OCI-LY3 (cell line): ENCODE results near the gene ACSS2.
"Not testable (repeated sequence)": the region's sequence is repeated elsewhere in the genome, so short reads cannot be mapped to it uniquely, and the experiment has no call there.

Experiments used
- H2AFZ ChIP-seq: fragments of 200-600, 300-600 bp; shearing (Covaris generic); 2 replicates; pipeline ENCODE4 v1.6.0; 2014; ENCODE audit warnings: antibody characterized with exemption, low read depth, low read length
- H3K27ac ChIP-seq: fragments of 200-600, 300-600 bp; sonication (generic); 2 replicates; pipeline ENCODE4 v1.5.1; 2014; ENCODE audit warnings: mild to moderate bottlenecking, low read length, moderate library complexity, mixed read lengths
- H3K27me3 ChIP-seq: fragments of 200-600, 300-600 bp; sonication (generic); 2 replicates; pipeline ENCODE4 v1.6.1; 2014; ENCODE audit warnings: low read depth, low read length, mixed read lengths
- H3K36me3 ChIP-seq: fragments of 200-600, 300-600 bp; sonication (generic); replicated peaks from 2 replicates; pipeline ENCODE3; 2014; ENCODE audit warnings: low read depth, low read length, mixed read lengths
- H3K4me1 ChIP-seq: fragments of 300-600, 200-600 bp; sonication (generic); 2 replicates; pipeline ENCODE4 v1.6.1; 2014; ENCODE audit warnings: low read length, mixed read lengths
- H3K4me2 ChIP-seq: fragments of 200-600, 300-600 bp; sonication (generic); 2 replicates; pipeline ENCODE4 v1.6.1; 2014; ENCODE audit warnings: low read length, mixed read lengths
- H3K4me3 ChIP-seq: fragments of 300-600, 200-600 bp; sonication (generic); 2 replicates; pipeline ENCODE4 v1.5.1; 2014; ENCODE audit warnings: antibody characterized with exemption, mild to moderate bottlenecking, low read length, moderate library complexity
- H3K79me2 ChIP-seq: fragments of 300-600, 200-600 bp; shearing (Covaris generic); 2 replicates; pipeline ENCODE4 v1.6.1; 2014; ENCODE audit warnings: mild to moderate bottlenecking, low read length, mixed read lengths
- H3K9ac ChIP-seq: fragments of 300-600, 200-600 bp; shearing (Covaris generic); 2 replicates; pipeline ENCODE4 v1.6.0; 2014; ENCODE audit warnings: mild to moderate bottlenecking, low read length, moderate library complexity
- H3K9me3 ChIP-seq: fragments of 200-600, 300-600 bp; shearing (Covaris generic); 2 replicates; pipeline ENCODE4 v1.6.1; 2014; ENCODE audit warnings: low read length, mixed read lengths; ENCODE audit not compliant: insufficient read depth
- H4K20me1 ChIP-seq: fragments of 200-600, 300-600 bp; sonication (generic); 2 replicates; pipeline ENCODE4 v1.6.1; 2016; ENCODE audit warnings: low read length, mixed read lengths; ENCODE audit not compliant: insufficient read depth
- EZH2phosphoT487 ChIP-seq: fragments of 200-600 bp; shearing (Covaris generic); IDR thresholded peaks from 2 replicates; pipeline ENCODE4 v1.6.1; 2018; ENCODE audit warnings: antibody characterized with exemption, mixed run types, low read depth
- TF ChIP-seq, protein P1 (sequence below): fragments of 200-600, 300-600 bp; sonication (generic); IDR thresholded peaks from 2 replicates; pipeline ENCODE4 v1.5.1; 2014; ENCODE audit warnings: antibody characterized with exemption, low read length, low read depth

ACSS2 gene

GRCh38 chr20:34873583-34874093, 2.8 kb upstream of the ACSS2 start:
- Histone ChIP-seq H3K36me3 (no peaks in the 10 kb centered on the region), H3K9me3 (no peaks in the 10 kb centered on the region), H3K4me1 (peaks cover 23% of the 10 kb centered on the region), H3K4me2 (peak overlapping the region; percentile 81), H3K27me3 (0 out of 2 replicates have a peak, but pooled peaks cover 3% of the 10 kb centered on the region), H3K9ac (0 out of 2 replicates have a peak overlapping the region, but pooled peaks have one; percentile 49), H2AFZ (no peak overlapping the region), H3K79me2 (no peaks in the 10 kb centered on the region), H4K20me1 (no peaks in the 10 kb centered on the region), H3K4me3 (peak overlapping the region; percentile 77), H3K27ac (no peak overlapping the region)
- TF ChIP-seq EZH2phosphoT487, result no peak
- TF ChIP-seq, protein P1, sequence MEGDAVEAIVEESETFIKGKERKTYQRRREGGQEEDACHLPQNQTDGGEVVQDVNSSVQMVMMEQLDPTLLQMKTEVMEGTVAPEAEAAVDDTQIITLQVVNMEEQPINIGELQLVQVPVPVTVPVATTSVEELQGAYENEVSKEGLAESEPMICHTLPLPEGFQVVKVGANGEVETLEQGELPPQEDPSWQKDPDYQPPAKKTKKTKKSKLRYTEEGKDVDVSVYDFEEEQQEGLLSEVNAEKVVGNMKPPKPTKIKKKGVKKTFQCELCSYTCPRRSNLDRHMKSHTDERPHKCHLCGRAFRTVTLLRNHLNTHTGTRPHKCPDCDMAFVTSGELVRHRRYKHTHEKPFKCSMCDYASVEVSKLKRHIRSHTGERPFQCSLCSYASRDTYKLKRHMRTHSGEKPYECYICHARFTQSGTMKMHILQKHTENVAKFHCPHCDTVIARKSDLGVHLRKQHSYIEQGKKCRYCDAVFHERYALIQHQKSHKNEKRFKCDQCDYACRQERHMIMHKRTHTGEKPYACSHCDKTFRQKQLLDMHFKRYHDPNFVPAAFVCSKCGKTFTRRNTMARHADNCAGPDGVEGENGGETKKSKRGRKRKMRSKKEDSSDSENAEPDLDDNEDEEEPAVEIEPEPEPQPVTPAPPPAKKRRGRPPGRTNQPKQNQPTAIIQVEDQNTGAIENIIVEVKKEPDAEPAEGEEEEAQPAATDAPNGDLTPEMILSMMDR, result no peak

- TF ChIP-seq EZH2phosphoT487, result no peak
- TF ChIP-seq, protein P1, result peak; percentile 98
- H3K4me1 ChIP-seq, result peaks cover 23% of the 10 kb centered on the region
- no peak overlapping the region for H3K9ac ChIP-seq
- no peak overlapping the region for H3K4me2 ChIP-seq
- no peaks in the 10 kb centered on the region for H4K20me1 ChIP-seq
- no peaks in the 10 kb centered on the region for H3K79me2 ChIP-seq
- H2AFZ ChIP-seq, result 0 out of 2 replicates have a peak overlapping the region, but pooled peaks have one; percentile 16
- H3K27me3 ChIP-seq, result 0 out of 2 replicates have a peak, but pooled peaks cover 3% of the 10 kb centered on the region
- H3K36me3 ChIP-seq, result no peaks in the 10 kb centered on the region
- H3K9me3 ChIP-seq, result no peaks in the 10 kb centered on the region
- no peak overlapping the region for H3K4me3 ChIP-seq
- no peak overlapping the region for H3K27ac ChIP-seq
These were observed 2.2 kb upstream of the ACSS2 start for GRCh38 chr20:34874094-34874654.

GRCh38 chr20:34875642-34876405, 588 bp upstream of the ACSS2 start:
- peak overlapping the region; percentile 43; the same call in 1 of the 2 replicates for H2AFZ ChIP-seq
- no peaks in the 10 kb centered on the region for H3K9me3 ChIP-seq
- peak overlapping the region; percentile 81 for H3K4me2 ChIP-seq
- no peak for TF ChIP-seq EZH2phosphoT487
- TF ChIP-seq, protein P1, result peak; percentile 23
- H3K27ac ChIP-seq, result no peak overlapping the region
- no peaks in the 10 kb centered on the region for H3K36me3 ChIP-seq
- H3K79me2 ChIP-seq, result no peaks in the 10 kb centered on the region
- H3K4me3 ChIP-seq, result peak overlapping the region; percentile 83
- no peaks in the 10 kb centered on the region for H4K20me1 ChIP-seq
- H3K27me3 ChIP-seq, result 0 out of 2 replicates have a peak, but pooled peaks cover 3% of the 10 kb centered on the region
- H3K9ac ChIP-seq, result peak overlapping the region; percentile 8; the same call in 1 of the 2 replicates
- peaks cover 23% of the 10 kb centered on the region for H3K4me1 ChIP-seq

- Histone ChIP-seq H4K20me1 (no peaks in the 10 kb centered on the region), H3K79me2 (no peaks in the 10 kb centered on the region), H3K9ac (no peak overlapping the region), H3K4me3 (no peak overlapping the region), H2AFZ (no peak overlapping the region), H3K27ac (no peak overlapping the region), H3K27me3 (no peaks in the 10 kb centered on the region), H3K4me2 (no peak overlapping the region), H3K9me3 (no peaks in the 10 kb centered on the region), H3K36me3 (peaks cover 5% of the 10 kb centered on the region), H3K4me1 (peaks cover 10% of the 10 kb centered on the region)
- TF ChIP-seq, protein P1, result no peak
- no peak for TF ChIP-seq EZH2phosphoT487
These were observed 3.9 kb downstream of the ACSS2 start for GRCh38 chr20:34880215-34880850.

DNA sequence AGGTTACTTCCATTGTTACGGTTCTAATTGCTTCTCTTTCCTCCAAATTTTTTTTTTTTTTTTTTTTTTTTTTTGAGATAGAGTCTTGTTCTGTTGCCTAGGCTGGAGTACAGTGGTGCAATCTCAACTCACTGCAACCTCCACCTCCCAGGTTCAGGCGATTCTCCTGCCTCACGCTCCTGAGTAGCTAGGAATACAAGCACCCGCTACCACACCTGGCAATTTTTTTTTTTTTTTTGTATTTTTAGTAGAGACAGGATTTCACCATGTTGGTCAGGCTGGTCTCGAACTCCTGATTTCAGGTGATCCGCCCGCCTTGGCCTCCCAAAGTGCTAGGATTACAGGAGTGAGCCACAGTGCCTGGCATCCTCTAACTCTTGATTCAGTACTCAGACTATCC, 4.6 kb downstream of the ACSS2 start:
- not testable (repeated sequence) for H3K9ac ChIP-seq, H3K79me2 ChIP-seq, H3K4me2 ChIP-seq, H3K36me3 ChIP-seq, H3K27ac ChIP-seq, H2AFZ ChIP-seq, H3K4me1 ChIP-seq, H3K9me3 ChIP-seq, H3K4me3 ChIP-seq, H4K20me1 ChIP-seq, H3K27me3 ChIP-seq
